Breast epithelium (tissue), 3 donors: ENCODE measurements around the gene MAST4.

Experiments used
- POLR2A ChIP-seq: fragments of 450-650 bp; IDR thresholded peaks from one replicate; pipeline ENCODE4 v1.6.1; 2016; ENCODE audit warnings: antibody characterized with exemption, mild to moderate bottlenecking, moderate library complexity
- POLR2AphosphoS5 ChIP-seq, 3 donors: sonication (generic); formaldehyde crosslinking; IDR thresholded peaks; one replicate each; pipeline ENCODE4 v1.6.1; 2017; ENCODE audit warnings: antibody characterized with exemption in 3 of 3
- TF ChIP-seq, protein P1 (sequence below), 3 donors: fragments of 450-650 bp; IDR thresholded peaks; one replicate each; pipeline ENCODE4 v1.5.1; 2016 to 2017; ENCODE audit warnings: antibody characterized with exemption in 3 of 3, mild to moderate bottlenecking in 3 of 3, moderate library complexity in 3 of 3

DNA sequence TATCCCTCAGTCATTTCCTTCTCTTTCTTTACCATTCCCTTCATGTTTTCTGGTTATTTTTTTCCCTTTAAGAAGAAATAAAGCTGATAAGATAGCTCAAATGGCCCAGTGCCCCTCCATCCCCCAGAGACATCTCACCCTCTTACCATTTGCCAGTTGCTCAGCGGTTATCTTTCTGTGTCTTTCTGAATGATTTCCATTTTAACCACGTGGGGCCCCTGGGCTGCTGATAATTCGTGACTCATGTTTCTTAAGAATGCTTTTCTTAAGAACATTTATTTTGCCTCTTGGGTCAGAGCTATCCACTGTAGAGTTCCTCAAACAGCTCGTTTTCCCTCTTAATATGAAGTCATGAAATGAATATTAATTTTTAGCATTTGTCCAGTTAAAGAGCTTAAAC, 147.8 kb downstream of the MAST4 start:
- TF ChIP-seq, protein P1, sequence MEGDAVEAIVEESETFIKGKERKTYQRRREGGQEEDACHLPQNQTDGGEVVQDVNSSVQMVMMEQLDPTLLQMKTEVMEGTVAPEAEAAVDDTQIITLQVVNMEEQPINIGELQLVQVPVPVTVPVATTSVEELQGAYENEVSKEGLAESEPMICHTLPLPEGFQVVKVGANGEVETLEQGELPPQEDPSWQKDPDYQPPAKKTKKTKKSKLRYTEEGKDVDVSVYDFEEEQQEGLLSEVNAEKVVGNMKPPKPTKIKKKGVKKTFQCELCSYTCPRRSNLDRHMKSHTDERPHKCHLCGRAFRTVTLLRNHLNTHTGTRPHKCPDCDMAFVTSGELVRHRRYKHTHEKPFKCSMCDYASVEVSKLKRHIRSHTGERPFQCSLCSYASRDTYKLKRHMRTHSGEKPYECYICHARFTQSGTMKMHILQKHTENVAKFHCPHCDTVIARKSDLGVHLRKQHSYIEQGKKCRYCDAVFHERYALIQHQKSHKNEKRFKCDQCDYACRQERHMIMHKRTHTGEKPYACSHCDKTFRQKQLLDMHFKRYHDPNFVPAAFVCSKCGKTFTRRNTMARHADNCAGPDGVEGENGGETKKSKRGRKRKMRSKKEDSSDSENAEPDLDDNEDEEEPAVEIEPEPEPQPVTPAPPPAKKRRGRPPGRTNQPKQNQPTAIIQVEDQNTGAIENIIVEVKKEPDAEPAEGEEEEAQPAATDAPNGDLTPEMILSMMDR (IDR thresholded peaks at IDR 0.05) = no peak
- TF ChIP-seq POLR2A (no peak), POLR2AphosphoS5 (IDR thresholded peaks at IDR 0.05) (no peak)
